DND-41 (cell line): ENCODE data around the gene TMEM117.

ENCODE experiments used
- EZH2 ChIP-seq: IDR thresholded peaks from 3 replicates; pipeline ENCODE4 v1.6.1; 2012; ENCODE audit warnings: borderline replicate concordance, low read depth, mild to moderate bottlenecking, moderate library complexity, low read length, inconsistent platforms; ENCODE audit not compliant: severe bottlenecking
- TF ChIP-seq, protein P1 (sequence below): IDR thresholded peaks from 2 replicates; pipeline ENCODE4 v1.5.1; 2012; ENCODE audit warnings: borderline replicate concordance, low read length, moderate library complexity, mild to moderate bottlenecking; ENCODE audit not compliant: poor library complexity, severe bottlenecking; ENCODE audit errors: extremely low read depth

DNA sequence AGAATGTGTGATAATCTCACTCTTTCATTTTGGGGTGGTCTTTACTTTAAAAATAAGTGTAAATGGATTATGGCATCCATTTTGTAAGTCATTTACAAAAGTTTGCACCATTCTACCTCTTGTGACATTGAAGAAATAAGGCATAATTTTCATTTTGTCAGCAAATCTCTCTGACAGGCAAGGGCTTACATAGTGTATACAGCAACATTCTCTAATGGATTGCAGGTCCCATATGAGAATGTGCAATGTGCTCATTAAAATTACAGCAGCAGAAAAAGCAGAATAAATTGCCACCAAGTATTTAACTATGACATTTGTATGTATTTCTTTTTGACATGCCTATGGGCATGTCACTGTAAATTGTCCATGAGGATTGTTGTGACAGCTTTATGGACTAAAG, 223.6 kb downstream of the TMEM117 start:
- TF ChIP-seq, protein P1, sequence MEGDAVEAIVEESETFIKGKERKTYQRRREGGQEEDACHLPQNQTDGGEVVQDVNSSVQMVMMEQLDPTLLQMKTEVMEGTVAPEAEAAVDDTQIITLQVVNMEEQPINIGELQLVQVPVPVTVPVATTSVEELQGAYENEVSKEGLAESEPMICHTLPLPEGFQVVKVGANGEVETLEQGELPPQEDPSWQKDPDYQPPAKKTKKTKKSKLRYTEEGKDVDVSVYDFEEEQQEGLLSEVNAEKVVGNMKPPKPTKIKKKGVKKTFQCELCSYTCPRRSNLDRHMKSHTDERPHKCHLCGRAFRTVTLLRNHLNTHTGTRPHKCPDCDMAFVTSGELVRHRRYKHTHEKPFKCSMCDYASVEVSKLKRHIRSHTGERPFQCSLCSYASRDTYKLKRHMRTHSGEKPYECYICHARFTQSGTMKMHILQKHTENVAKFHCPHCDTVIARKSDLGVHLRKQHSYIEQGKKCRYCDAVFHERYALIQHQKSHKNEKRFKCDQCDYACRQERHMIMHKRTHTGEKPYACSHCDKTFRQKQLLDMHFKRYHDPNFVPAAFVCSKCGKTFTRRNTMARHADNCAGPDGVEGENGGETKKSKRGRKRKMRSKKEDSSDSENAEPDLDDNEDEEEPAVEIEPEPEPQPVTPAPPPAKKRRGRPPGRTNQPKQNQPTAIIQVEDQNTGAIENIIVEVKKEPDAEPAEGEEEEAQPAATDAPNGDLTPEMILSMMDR: no peak
- no peak for TF ChIP-seq EZH2
